ENCODE results near the gene OR2D2.
"Not testable (repeated sequence)": the region's sequence is repeated elsewhere in the genome, so short reads cannot be mapped to it uniquely, and the experiment has no call there.

OR2D2 gene

GRCh38 chr11:6876914-6877313, 15.4 kb downstream of the OR2D2 start:
- DNase-seq, result no peak

GRCh38 chr11:6876325-6876724, 16.0 kb downstream of the OR2D2 start, which contains the start of gene OR10A4:
Gene OR10A4, plus strand, starts transcription at chr11:6876625. Its CDS starts 23 bp downstream, at chr11:6876648.
- DNase-seq, result no peak

- no peak for DNase-seq
Measured at GRCh38 chr11:6875761-6876160, 16.5 kb downstream of the OR2D2 start.

GRCh38 chr11:6871278-6871677, 21.0 kb downstream of the OR2D2 start:
- no peak for DNase-seq

GRCh38 chr11:6864438-6864837, 27.9 kb downstream of the OR2D2 start:
- no peak for DNase-seq

- DNase-seq, result no peak
Measured at GRCh38 chr11:6862961-6863360, 29.3 kb downstream of the OR2D2 start, which contains the start of gene OR10A2. Gene OR10A2, plus strand, starts transcription at chr11:6863057. Its CDS starts 6,698 bp downstream, at chr11:6869755.

GRCh38 chr11:6856871-6857270, 35.4 kb downstream of the OR2D2 start:
- DNase-seq, result no peak

GRCh38 chr11:6855971-6856541, 36.2 kb downstream of the OR2D2 start:
- no peak for DNase-seq

- DNase-seq, result not testable (repeated sequence)
Measured at GRCh38 chr11:6854801-6855200, 37.5 kb downstream of the OR2D2 start.

- DNase-seq, result no peak
Measured at GRCh38 chr11:6850526-6850925, 41.8 kb downstream of the OR2D2 start.

- DNase-seq, result no peak
Measured at GRCh38 chr11:6845383-6845782, 46.9 kb downstream of the OR2D2 start, which contains the start of gene OR10A5. Gene OR10A5, plus strand, starts transcription at chr11:6845683. Its CDS starts 0 bp downstream, at chr11:6845683.

- no peak for DNase-seq
Measured at GRCh38 chr11:6844356-6844755, 47.9 kb downstream of the OR2D2 start.

- DNase-seq, result no peak
Measured at GRCh38 chr11:6843670-6844069, 48.6 kb downstream of the OR2D2 start.

- no peak for DNase-seq
Measured at GRCh38 chr11:6841694-6842093, 50.6 kb downstream of the OR2D2 start.

Measured in stimulated activated CD4-positive, alpha-beta T cell treated with anti-CD3 and anti-CD28 coated beads, Interleukin-4, amount 100 ng/mL, for 24 hours (primary cell).